Raji (cell line): ENCODE results near the gene MBNL2.

Experiments
- POLR2A ChIP-seq: IDR thresholded peaks from 2 replicates; pipeline ENCODE4 v1.6.1; 2011; ENCODE audit warnings: low read depth, low read length, control low read depth; ENCODE audit not compliant: insufficient read depth

MBNL2 gene

GRCh38 chr13:97435323-97435722, 213.2 kb downstream of the MBNL2 start:
- no peak for TF ChIP-seq POLR2A

DNA sequence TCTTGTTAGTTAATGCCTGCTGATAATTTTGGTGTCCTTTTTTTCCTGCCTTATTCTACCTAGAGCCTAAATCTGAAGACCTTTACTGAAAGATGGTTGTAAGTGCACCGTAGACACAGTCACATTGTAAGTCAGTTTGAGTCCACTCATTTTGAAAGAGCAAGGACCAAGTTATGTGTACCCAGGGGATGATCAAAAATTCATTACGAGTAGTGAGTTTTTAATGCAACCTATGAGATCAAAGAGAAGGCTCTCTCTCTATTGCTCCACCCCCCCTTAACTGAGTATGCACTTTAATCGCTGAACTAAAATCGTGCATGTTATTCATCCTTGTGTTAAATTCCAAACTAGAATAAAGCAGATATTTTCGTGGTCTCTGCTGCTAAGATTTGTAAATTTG, 213.7 kb downstream of the MBNL2 start:
- TF ChIP-seq POLR2A, result no peak

DNA sequence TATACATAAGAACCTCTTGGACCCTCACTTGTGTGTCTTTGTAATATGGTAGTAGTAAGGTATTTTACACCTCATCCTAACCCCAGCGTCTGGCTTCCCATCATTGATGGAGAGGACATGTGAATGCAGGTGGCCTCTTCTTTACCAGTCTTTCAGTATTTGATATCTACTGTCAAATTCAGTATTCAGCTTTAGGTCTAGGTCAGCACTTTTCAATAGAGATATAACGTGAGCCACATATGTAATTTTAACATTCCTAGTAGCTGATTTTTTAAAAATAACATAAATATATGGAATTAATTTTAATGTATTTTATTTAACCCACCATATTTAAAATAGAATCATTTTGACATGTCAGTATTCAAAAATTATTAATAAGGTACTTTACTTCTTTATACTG, 214.7 kb downstream of the MBNL2 start:
- no peak for TF ChIP-seq POLR2A

DNA sequence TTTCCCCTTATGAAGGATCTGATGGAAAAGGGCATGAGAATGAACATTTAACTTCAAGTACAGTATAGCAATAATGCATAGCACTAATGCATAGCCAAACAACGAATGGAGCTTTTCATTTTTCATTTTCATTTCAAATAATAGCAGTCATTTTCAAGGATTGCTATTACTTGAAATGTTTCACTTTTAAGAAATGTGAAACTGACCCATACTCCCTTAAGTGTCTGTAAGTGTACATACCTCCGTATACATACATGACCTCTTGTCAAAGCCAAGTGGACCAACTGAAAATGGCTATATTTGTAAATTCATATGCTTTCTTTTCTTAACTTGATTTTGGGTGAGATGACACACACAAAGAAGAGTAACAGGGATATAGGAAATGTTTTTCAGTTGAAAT, 215.6 kb downstream of the MBNL2 start:
- TF ChIP-seq POLR2A, result no peak

GRCh38 chr13:97438856-97439595, 216.9 kb downstream of the MBNL2 start:
- TF ChIP-seq POLR2A, result no peak

DNA sequence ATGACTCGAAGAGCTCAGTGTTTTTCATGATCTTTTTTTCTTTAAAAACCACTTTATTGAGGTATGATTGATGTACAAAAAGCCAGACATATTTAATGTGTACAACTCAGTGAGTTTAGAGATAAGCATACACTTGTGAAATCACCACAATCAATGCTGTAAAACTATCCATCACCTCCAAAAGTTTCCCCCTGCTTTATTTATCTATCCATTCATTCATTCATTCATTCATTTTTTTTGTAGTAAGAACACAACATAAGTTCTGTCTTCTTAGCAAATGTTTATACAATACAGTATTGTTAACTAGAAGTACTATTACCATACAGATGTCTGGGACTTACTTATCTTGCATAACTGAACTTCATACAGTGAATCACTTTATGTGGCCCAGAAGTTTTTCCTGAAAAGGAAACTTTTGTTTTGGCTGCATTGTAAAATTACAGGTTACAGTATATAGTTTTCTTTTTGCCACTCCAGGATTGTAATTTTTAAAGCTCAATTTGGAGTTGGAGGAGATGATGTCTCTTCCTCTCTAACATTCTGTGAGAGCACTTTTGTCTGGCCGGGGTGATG, 218.6 kb downstream of the MBNL2 start:
- TF ChIP-seq POLR2A, result no peak

DNA sequence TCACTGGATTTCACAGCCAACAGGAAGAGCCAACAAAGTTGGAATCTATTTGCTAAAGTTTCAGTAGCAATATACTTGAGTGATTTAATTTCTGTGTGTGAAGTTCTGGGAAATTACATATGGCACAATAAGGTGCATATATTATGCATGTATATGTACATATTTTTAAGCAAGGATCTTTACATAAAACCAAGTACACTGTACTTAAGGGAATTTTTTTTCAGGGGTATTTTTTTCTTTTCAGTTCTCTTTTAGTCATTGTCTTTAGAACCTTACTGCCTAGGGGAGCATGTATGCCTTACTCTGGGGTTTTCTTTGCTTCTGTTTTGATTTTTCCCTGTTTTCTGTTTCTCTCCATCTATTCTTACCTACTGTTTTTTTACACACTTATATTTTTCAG, 219.2 kb downstream of the MBNL2 start:
- TF ChIP-seq POLR2A, result no peak
